Measurements from ENCODE around the gene EPPIN. TPM values are rescaled to one million over a fixed set of nuclear protein-coding genes. Genes with fewer than 3 reads are reported as not detected.
A peak's percentile ranks its signal among the peaks of the same experiment; 100 is the strongest.

Gene EPPIN
- total RNA-seq, 2 experiments from 2014 or later: not detected

DNA sequence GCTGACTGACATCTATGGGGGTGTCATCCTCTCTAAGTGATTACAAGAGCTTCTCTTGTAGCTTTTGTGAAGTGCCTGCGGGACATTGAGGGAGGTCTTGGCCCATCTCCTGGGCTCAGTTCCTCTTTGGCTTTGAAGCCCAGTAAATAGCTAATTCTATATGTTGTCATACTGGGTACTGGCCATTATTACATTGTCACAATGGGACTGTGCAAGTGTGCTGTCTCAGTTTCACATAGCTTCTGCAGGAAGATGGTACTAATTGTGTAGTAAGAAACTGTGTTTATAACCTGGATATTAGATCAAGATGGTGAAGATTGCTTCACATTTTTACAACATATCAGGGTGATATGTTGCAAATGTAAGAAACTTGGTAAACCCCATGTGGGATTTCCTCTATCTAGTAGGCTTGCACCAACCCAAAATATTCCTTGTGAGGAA is 51.7 kb downstream of the EPPIN start:
- CTCF ChIA-PET: no interaction called here
- DNase-seq (peak in 2 of 14 experiments; percentile 19 to 20), ATAC-seq (ENCODE audit: poor library complexity) (no peak)
- H3K27me3 ChIP-seq (ENCODE audit: control insufficient read depth in 1 of 2, insufficient read depth in 2 of 2, low read length in 2 of 2): peaks cover 8 to 16% of the 10 kb centered on the region in 2 experiments
- no peaks in the 10 kb centered on the region for H3K9me3 ChIP-seq (ENCODE audit: control insufficient read depth in 1 of 2, insufficient read depth in 1 of 2, low read length in 2 of 2)
- Mint-ChIP-seq H3K9me3 (no peaks in the 10 kb centered on the region), H3K4me3 (no peak overlapping the region), H3K4me1 (ENCODE audit: low read depth) (no peaks in the 10 kb centered on the region), H3K27ac (no peak overlapping the region), H3K27me3 (peaks cover 39% of the 10 kb centered on the region), H3K36me3 (ENCODE audit: low read depth) (no peaks in the 10 kb centered on the region)
- no peaks in the 10 kb centered on the region for H3K36me3 ChIP-seq (ENCODE audit: insufficient read depth, low read length)
- TF ChIP-seq, protein P1, sequence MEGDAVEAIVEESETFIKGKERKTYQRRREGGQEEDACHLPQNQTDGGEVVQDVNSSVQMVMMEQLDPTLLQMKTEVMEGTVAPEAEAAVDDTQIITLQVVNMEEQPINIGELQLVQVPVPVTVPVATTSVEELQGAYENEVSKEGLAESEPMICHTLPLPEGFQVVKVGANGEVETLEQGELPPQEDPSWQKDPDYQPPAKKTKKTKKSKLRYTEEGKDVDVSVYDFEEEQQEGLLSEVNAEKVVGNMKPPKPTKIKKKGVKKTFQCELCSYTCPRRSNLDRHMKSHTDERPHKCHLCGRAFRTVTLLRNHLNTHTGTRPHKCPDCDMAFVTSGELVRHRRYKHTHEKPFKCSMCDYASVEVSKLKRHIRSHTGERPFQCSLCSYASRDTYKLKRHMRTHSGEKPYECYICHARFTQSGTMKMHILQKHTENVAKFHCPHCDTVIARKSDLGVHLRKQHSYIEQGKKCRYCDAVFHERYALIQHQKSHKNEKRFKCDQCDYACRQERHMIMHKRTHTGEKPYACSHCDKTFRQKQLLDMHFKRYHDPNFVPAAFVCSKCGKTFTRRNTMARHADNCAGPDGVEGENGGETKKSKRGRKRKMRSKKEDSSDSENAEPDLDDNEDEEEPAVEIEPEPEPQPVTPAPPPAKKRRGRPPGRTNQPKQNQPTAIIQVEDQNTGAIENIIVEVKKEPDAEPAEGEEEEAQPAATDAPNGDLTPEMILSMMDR (IDR thresholded peaks at IDR 0.05): no peak
- POLR2A ChIA-PET: no interaction called here
- no peak overlapping the region for H3K4me3 ChIP-seq (ENCODE audit: low read length)
- intact Hi-C loops (cut with DNase I, micrococcal nuclease): no loop called here
- H3K4me1 ChIP-seq (ENCODE audit: insufficient read depth, low read length): no peaks in the 10 kb centered on the region
- no peak overlapping the region for H3K27ac ChIP-seq (ENCODE audit: low read depth in 1 of 2, low read length in 2 of 2)

Other genes with a start within 250 kb of the EPPIN start
- not detected for gene RBPJL, start 240.6 kb downstream of the EPPIN start, total RNA-seq
- not detected for gene MATN4, start 239.1 kb downstream of the EPPIN start, total RNA-seq
- gene SDC4, start 199.0 kb downstream of the EPPIN start, total RNA-seq: 1 to 10 TPM; 1.0 to 1.1 TPM
- gene SYS1, start 184.2 kb downstream of the EPPIN start, total RNA-seq: 100 to 1,000 TPM in 1 of 2 experiments, 10 to 100 TPM in 1; 94.8 to 107 TPM
- gene TP53TG5, start 169.1 kb downstream of the EPPIN start, total RNA-seq: under 1 TPM in 1 of 2 experiments, not detected in 1; 0.36 TPM
- gene DBNDD2, start 139.1 kb downstream of the EPPIN start, total RNA-seq: 10 to 100 TPM; 13.2 to 15.7 TPM
- gene PIGT, start 131.3 kb downstream of the EPPIN start, total RNA-seq: 100 to 1,000 TPM; 157 to 163 TPM
- gene WFDC2, start 77.6 kb downstream of the EPPIN start, total RNA-seq: not detected
- not detected for gene SPINT3, start 31.8 kb downstream of the EPPIN start, total RNA-seq
- not detected for gene WFDC6, start 7.9 kb downstream of the EPPIN start, total RNA-seq
- not detected for gene WFDC8, start 31.9 kb upstream of the EPPIN start, total RNA-seq
- gene WFDC10A, start 82.3 kb upstream of the EPPIN start, total RNA-seq: not detected
- not detected for gene WFDC9, start 83.9 kb upstream of the EPPIN start, total RNA-seq
- not detected for gene WFDC11, start 122.8 kb upstream of the EPPIN start, total RNA-seq
- not detected for gene WFDC13, start 154.6 kb upstream of the EPPIN start, total RNA-seq
- gene WFDC10B, start 157.6 kb upstream of the EPPIN start, total RNA-seq: not detected
- not detected for gene SPINT4, start 174.9 kb upstream of the EPPIN start, total RNA-seq
- not detected for gene WFDC3, start 244.5 kb upstream of the EPPIN start, total RNA-seq
- gene DNTTIP1, start 244.6 kb upstream of the EPPIN start, total RNA-seq: 10 to 100 TPM in 1 of 2 experiments, 1 to 10 TPM in 1; 9.3 to 10.4 TPM

All from CD4-positive, alpha-beta T cell (primary cell).